SK-N-SH (cell line): ENCODE measurements around the gene CYTH3. TPM values are rescaled to one million over a fixed set of nuclear protein-coding genes. Genes with fewer than 3 reads are reported as not detected.

ENCODE experiments used
- CTCF ChIA-PET: fragments of 300-600, 350-600 bp; formaldehyde crosslinking; extraction: SDS; loops from one replicate; lab custom pipeline; 2021; lab: Yijun Ruan, JAX
- POLR2A ChIA-PET: fragments of 350-600 bp; sonication (Branson Sonifier 250); formaldehyde crosslinking; extraction: SDS; loops from one replicate; lab custom pipeline; 2020; ENCODE audit warnings: antibody characterized with exemption, inconsistent platforms; lab: Yijun Ruan, JAX
- DNase-seq: peaks from one replicate; pipeline ENCODE4 v3.0.0; 2012
- H2AFZ ChIP-seq: fragments of 200-600 bp; sonication (generic); 2 replicates; pipeline ENCODE4 v1.8.1; 2016; ENCODE audit warnings: antibody characterized with exemption, mild to moderate bottlenecking, low read depth
- H3F3A ChIP-seq: fragments of 200-600 bp; sonication (generic); replicated peaks from 2 replicates; pipeline ENCODE3; 2016; ENCODE audit warnings: antibody characterized with exemption, mild to moderate bottlenecking; ENCODE audit not compliant: insufficient read depth
- H3K27ac ChIP-seq, 2 experiments: fragments of 200-500 bp in 1 of 2; fragments of 200-600 bp in 1 of 2; sonication (Bioruptor generic) in 1 of 2; sonication (generic), shearing (Covaris generic) in 1 of 2; 2 replicates each; pipeline versions ENCODE4 v1.5.1 to v1.6.1; 2014 to 2016; ENCODE audit warnings: low read depth in 2 of 2, inconsistent platforms in 1 of 2, low read length in 1 of 2, mild to moderate bottlenecking in 1 of 2, mixed read lengths in 1 of 2
- H3K27me3 ChIP-seq: fragments of 200-600 bp; sonication (generic), shearing (Covaris generic); 2 replicates; pipeline ENCODE4 v1.6.1; 2016; ENCODE audit warnings: mixed run types; ENCODE audit not compliant: insufficient read depth
- H3K36me3 ChIP-seq, 2 experiments: fragments of 200-500 bp in 1 of 2; fragments of 200-600 bp in 1 of 2; sonication (Bioruptor generic) in 1 of 2; sonication (generic) in 1 of 2; replicated peaks in 1 of 2; 2 replicates each; pipeline versions ENCODE3 to v1.5.1; 2014 to 2016; ENCODE audit warnings: low read length in 1 of 2, mild to moderate bottlenecking in 1 of 2; ENCODE audit not compliant: insufficient read depth in 2 of 2, control insufficient read depth in 1 of 2
- H3K4me1 ChIP-seq, 2 experiments: fragments of 200-500 bp in 1 of 2; fragments of 200-600 bp in 1 of 2; sonication (Bioruptor generic) in 1 of 2; sonication (generic), shearing (Covaris generic) in 1 of 2; 2 replicates each; pipeline versions ENCODE4 v1.5.1 to v1.6.1; 2014 to 2016; ENCODE audit warnings: low read depth in 1 of 2, low read length in 1 of 2, mixed run types in 1 of 2; ENCODE audit not compliant: insufficient read depth in 2 of 2, control insufficient read depth in 1 of 2
- H3K4me2 ChIP-seq: fragments of 200-600 bp; sonication (generic), shearing (Covaris generic); 2 replicates; pipeline ENCODE4 v1.6.1; 2017; ENCODE audit warnings: mixed run types
- H3K4me3 ChIP-seq, 2 experiments: fragments of 200-500 bp in 1 of 2; fragments of 200-600 bp in 1 of 2; sonication (Bioruptor generic) in 1 of 2; sonication (generic), shearing (Covaris generic) in 1 of 2; 2 replicates each; pipeline versions ENCODE4 v1.5.1 to v1.8.1; 2014 to 2016; ENCODE audit warnings: low read depth in 2 of 2, inconsistent platforms in 1 of 2, low read length in 1 of 2, mild to moderate bottlenecking in 1 of 2, mixed read lengths in 1 of 2, moderate library complexity in 1 of 2
- H3K79me2 ChIP-seq: fragments of 200-600 bp; sonication (generic); 2 replicates; pipeline ENCODE4 v1.8.1; 2017; ENCODE audit warnings: mild to moderate bottlenecking; ENCODE audit not compliant: insufficient read depth
- H3K9ac ChIP-seq: fragments of 200-600 bp; sonication (generic); 2 replicates; pipeline ENCODE4 v1.6.1; 2017; ENCODE audit warnings: mixed run types
- H3K9me2 ChIP-seq: fragments of 200-600 bp; sonication (generic); 2 replicates; pipeline ENCODE4 v1.6.1; 2017; ENCODE audit warnings: mixed run types
- H3K9me3 ChIP-seq: fragments of 200-600 bp; sonication (generic); 2 replicates; pipeline ENCODE4 v1.6.1; 2017; ENCODE audit warnings: mixed run types, mild to moderate bottlenecking, moderate library complexity
- H4K20me1 ChIP-seq: fragments of 200-600 bp; sonication (generic); 2 replicates; pipeline ENCODE4 v1.6.1; 2017; ENCODE audit warnings: mild to moderate bottlenecking, mixed run types; ENCODE audit not compliant: insufficient read depth
- CHD2 ChIP-seq: fragments of 150-350 bp; IDR thresholded peaks from 2 replicates; pipeline ENCODE4 v1.6.1; 2018; ENCODE audit warnings: low read length; ENCODE audit not compliant: partially characterized antibody
- EP300 ChIP-seq, 2 experiments: IDR thresholded peaks; 2 replicates each; pipeline versions ENCODE4 v1.4.0 to v1.6.1; 2012; ENCODE audit warnings: borderline replicate concordance in 1 of 2, low read depth in 1 of 2, low read length in 1 of 2
- EZH2phosphoT487 ChIP-seq: fragments of 200-600 bp; sonication (generic); IDR thresholded peaks from 2 replicates; pipeline ENCODE4 v1.6.1; 2017; ENCODE audit warnings: low read depth, mixed run types, mild to moderate bottlenecking, antibody characterized with exemption, moderate library complexity, borderline replicate concordance
- MXI1 ChIP-seq: IDR thresholded peaks from 2 replicates; pipeline ENCODE4 v1.6.1; 2012; ENCODE audit warnings: mild to moderate bottlenecking, low read depth, low read length, improper control_type of control experiment
- NFIC ChIP-seq: IDR thresholded peaks from 2 replicates; pipeline ENCODE4 v1.4.0; 2012; ENCODE audit warnings: borderline replicate concordance
- NRF1 ChIP-seq: IDR thresholded peaks from 2 replicates; pipeline ENCODE4 v1.6.1; 2012; ENCODE audit warnings: low read depth, mild to moderate bottlenecking, low read length
- PBX3 ChIP-seq: IDR thresholded peaks from 2 replicates; pipeline ENCODE4; 2012
- POLR2AphosphoS5 ChIP-seq: IDR thresholded peaks from 2 replicates; pipeline ENCODE4 v1.6.1; 2012; ENCODE audit warnings: low read depth, low read length
- RCOR1 ChIP-seq: fragments of 150-350 bp; IDR thresholded peaks from 2 replicates; pipeline ENCODE4 v1.6.1; 2017; ENCODE audit warnings: antibody characterized with exemption, low read length
- REST ChIP-seq: IDR thresholded peaks from 2 replicates; pipeline ENCODE4 v1.6.1; 2012; ENCODE audit warnings: mild to moderate bottlenecking, low read depth, low read length, moderate library complexity
- RXRA ChIP-seq: IDR thresholded peaks from 2 replicates; pipeline ENCODE4 v1.4.0; 2012; ENCODE audit warnings: low read depth, mild to moderate bottlenecking, borderline replicate concordance
- SIN3A ChIP-seq: IDR thresholded peaks from 2 replicates; pipeline ENCODE4 v1.6.1; 2012; ENCODE audit warnings: low read depth, mild to moderate bottlenecking, low read length, moderate library complexity, borderline replicate concordance
- SMC3 ChIP-seq: IDR thresholded peaks from 2 replicates; pipeline ENCODE4 v1.6.1; 2012; ENCODE audit warnings: low read depth, low read length, improper control_type of control experiment
- TAF1 ChIP-seq: IDR thresholded peaks from 2 replicates; pipeline ENCODE4 v1.6.1; 2012; ENCODE audit warnings: low read depth, mild to moderate bottlenecking, low read length, moderate library complexity, borderline replicate concordance
- USF1 ChIP-seq: IDR thresholded peaks from 2 replicates; pipeline ENCODE4 v1.4.0; 2012; ENCODE audit warnings: low read depth, borderline replicate concordance
- USF2 ChIP-seq: fragments of 150-350 bp; IDR thresholded peaks from 2 replicates; pipeline ENCODE4 v1.6.1; 2017; ENCODE audit warnings: antibody characterized with exemption, low read length, low read depth, borderline replicate concordance
- YY1 ChIP-seq: IDR thresholded peaks from 2 replicates; pipeline ENCODE4 v1.4.0; 2012; ENCODE audit warnings: low read depth, mild to moderate bottlenecking
- WGBS: methylation state at CpG from one replicate; pipeline ENCODE4 v1.1.6; 2017; ENCODE audit warnings: low lambda C conversion rate; 5-methylcytosine and 5-hydroxymethylcytosine counted together
- polyA plus RNA-seq, 3 experiments: library from polyadenylated mRNA; depleted of rRNA; stranded (reverse); fragments of >200 nt; gene quantifications; 2 replicates each; pipeline ENCODE4 v1.2.3, GENCODE V29; 2012

CYTH3 gene
- polyA plus RNA-seq, 1 of the 3 experiments (the other 2 are of a cell fraction), result 55.1 TPM

- no peaks in the 10 kb centered on the region for H3K9me3 ChIP-seq
- no peak for TF ChIP-seq USF1
- no peak for TF ChIP-seq CHD2
- no peak for TF ChIP-seq EP300 (IDR thresholded peaks at IDR 0.05; ENCODE audit: borderline replicate concordance in 1 of 2, low read depth in 1 of 2, low read length in 1 of 2)
- no peak for TF ChIP-seq NRF1
- no peak for TF ChIP-seq SMC3
- TF ChIP-seq SIN3A, result no peak
- TF ChIP-seq PBX3, result no peak
- TF ChIP-seq NFIC, result no peak
- no peak for TF ChIP-seq TAF1
- no peak for TF ChIP-seq RCOR1
- TF ChIP-seq MXI1, result no peak
- H3K4me2 ChIP-seq, result no peak overlapping the region
- no peak overlapping the region for H2AFZ ChIP-seq
- H3K79me2 ChIP-seq, result peaks cover 97% of the 10 kb centered on the region
- POLR2A ChIA-PET, result no interaction called here
- no peak for DNase-seq
- H3K4me1 ChIP-seq, result peaks cover 0 to 10% of the 10 kb centered on the region in 2 experiments; a peak in 2 of 4 replicates
- no peak overlapping the region for H3K4me3 ChIP-seq
- 96% methylated on average over 4 of the region's 4 CpGs for WGBS
- peaks cover 6% of the 10 kb centered on the region for H3F3A ChIP-seq
- no peak overlapping the region for H3K9ac ChIP-seq
- no peaks in the 10 kb centered on the region for H3K27me3 ChIP-seq
- peaks cover 0 to 4% of the 10 kb centered on the region in 2 experiments for H3K36me3 ChIP-seq
- peaks cover 23% of the 10 kb centered on the region for H4K20me1 ChIP-seq
- no peaks in the 10 kb centered on the region for H3K9me2 ChIP-seq
- CTCF ChIA-PET, result interaction anchor here (1.2 kb wide), 1 partner anchor 14 kb away, joined by 3 read pairs; no protein-coding TSS in a partner anchor
- H3K27ac ChIP-seq, result no peak overlapping the region
Observed at GRCh38 chr7:6241607-6241973, 30.8 kb downstream of the CYTH3 start.

- no peak overlapping the region for H2AFZ ChIP-seq
- no peak overlapping the region for H3K4me2 ChIP-seq
- peaks cover 36% of the 10 kb centered on the region for H4K20me1 ChIP-seq
- no peaks in the 10 kb centered on the region for H3F3A ChIP-seq
- no peak overlapping the region for H3K27ac ChIP-seq
- no peak overlapping the region for H3K4me3 ChIP-seq
- peaks cover 0 to 4% of the 10 kb centered on the region in 2 experiments; a peak in 1 of 4 replicates for H3K4me1 ChIP-seq
- no peaks in the 10 kb centered on the region for H3K9me2 ChIP-seq
- no peaks in the 10 kb centered on the region for H3K9me3 ChIP-seq
- ChIA-PET POLR2A (no interaction called here), CTCF (interaction anchor here (0.7 to 2.3 kb wide), 5 partner anchors 9 to 78 kb away, joined by 3 to 8 read pairs (median 5); no protein-coding TSS in a partner anchor)
- peaks cover 99% of the 10 kb centered on the region for H3K79me2 ChIP-seq
- TF ChIP-seq USF2, result no peak
- no peak for TF ChIP-seq EZH2phosphoT487
- TF ChIP-seq RXRA, result no peak
- no peak for TF ChIP-seq NRF1
- TF ChIP-seq POLR2AphosphoS5, result no peak
- TF ChIP-seq REST, result no peak
- no peak for TF ChIP-seq YY1
- TF ChIP-seq, all 33 proteins: peak for 0
- DNase-seq, result no peak
- Histone ChIP-seq H3K36me3 (peaks cover 0 to 4% of the 10 kb centered on the region in 2 experiments), H3K9ac (no peak overlapping the region), H3K27me3 (no peaks in the 10 kb centered on the region)
- WGBS, result 94% methylated on average over 5 of the region's 5 CpGs
Observed at GRCh38 chr7:6238309-6238925, 34.0 kb downstream of the CYTH3 start.
